Measurements from ENCODE around the gene PVR.

- TF ChIP-seq CTCF (IDR thresholded peaks at IDR 0.05) (no peak), POLR2AphosphoS5 (IDR thresholded peaks at IDR 0.05) (no peak), POLR2A (IDR thresholded peaks at IDR 0.05) (no peak)
Measured at GRCh38 chr19:44692379-44692721, 48.6 kb downstream of the PVR start.

Measured in sigmoid colon (tissue), 4 donors.